Thyroid gland (tissue), 4 donors: Measurements from ENCODE around the gene C11orf65.

Source experiments
- POLR2A ChIP-seq, 2 donors: fragments of 450-650 bp; IDR thresholded peaks; one replicate each; pipeline ENCODE4 v1.6.1; 2017; ENCODE audit warnings: antibody characterized with exemption in 2 of 2, mild to moderate bottlenecking in 2 of 2, moderate library complexity in 1 of 2
- TF ChIP-seq, protein P1 (sequence below), 6 experiments: fragments of 200-600 bp in 3 of 6; fragments of 450-650 bp in 3 of 6; sonication (generic) in 3 of 6; IDR thresholded peaks; one replicate each; pipeline ENCODE4 v1.5.1; 2016 to 2019; ENCODE audit warnings: antibody characterized with exemption in 6 of 6, mild to moderate bottlenecking in 2 of 6, inconsistent platforms in 1 of 6, moderate library complexity in 1 of 6

- TF ChIP-seq, protein P1, sequence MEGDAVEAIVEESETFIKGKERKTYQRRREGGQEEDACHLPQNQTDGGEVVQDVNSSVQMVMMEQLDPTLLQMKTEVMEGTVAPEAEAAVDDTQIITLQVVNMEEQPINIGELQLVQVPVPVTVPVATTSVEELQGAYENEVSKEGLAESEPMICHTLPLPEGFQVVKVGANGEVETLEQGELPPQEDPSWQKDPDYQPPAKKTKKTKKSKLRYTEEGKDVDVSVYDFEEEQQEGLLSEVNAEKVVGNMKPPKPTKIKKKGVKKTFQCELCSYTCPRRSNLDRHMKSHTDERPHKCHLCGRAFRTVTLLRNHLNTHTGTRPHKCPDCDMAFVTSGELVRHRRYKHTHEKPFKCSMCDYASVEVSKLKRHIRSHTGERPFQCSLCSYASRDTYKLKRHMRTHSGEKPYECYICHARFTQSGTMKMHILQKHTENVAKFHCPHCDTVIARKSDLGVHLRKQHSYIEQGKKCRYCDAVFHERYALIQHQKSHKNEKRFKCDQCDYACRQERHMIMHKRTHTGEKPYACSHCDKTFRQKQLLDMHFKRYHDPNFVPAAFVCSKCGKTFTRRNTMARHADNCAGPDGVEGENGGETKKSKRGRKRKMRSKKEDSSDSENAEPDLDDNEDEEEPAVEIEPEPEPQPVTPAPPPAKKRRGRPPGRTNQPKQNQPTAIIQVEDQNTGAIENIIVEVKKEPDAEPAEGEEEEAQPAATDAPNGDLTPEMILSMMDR (IDR thresholded peaks at IDR 0.05), result no peak
- no peak for TF ChIP-seq POLR2A (IDR thresholded peaks at IDR 0.05)
Observed at GRCh38 chr11:108414958-108415357, 52.4 kb downstream of the C11orf65 start.
